HG02885 (cell line): ENCODE data around the gene ADCY4.
"Not testable (repeated sequence)": the region's sequence is repeated elsewhere in the genome, so short reads cannot be mapped to it uniquely, and the experiment has no call there.

ENCODE experiments used
- ATAC-seq: cut with Tn5 transposase; IDR thresholded peaks from one replicate; pipeline ENCODE4 v1.9.1; 2021; ENCODE audit warnings: mild to moderate bottlenecking; ENCODE audit not compliant: unreplicated experiment, poor library complexity

Gene ADCY4

GRCh38 chr14:24334431-24335291, at the start of gene ADCY4:
TSS of gene ADCY4 (minus strand) at chr14:24335071. CDS start at chr14:24334652, 419 bp downstream.
- no peak for ATAC-seq

GRCh38 chr14:24384169-24384568, 49.3 kb upstream of the ADCY4 start:
- ATAC-seq: no peak

- ATAC-seq: no peak
These were observed 47.1 kb upstream of the ADCY4 start for GRCh38 chr14:24382064-24382371.

- ATAC-seq: no peak
These were observed 46.6 kb upstream of the ADCY4 start for GRCh38 chr14:24381363-24382063.

- no peak for ATAC-seq
These were observed 45.2 kb upstream of the ADCY4 start for GRCh38 chr14:24379907-24380730.

- ATAC-seq: no peak
These were observed 44.4 kb upstream of the ADCY4 start for GRCh38 chr14:24378981-24379906.

- ATAC-seq: no peak
These were observed 43.5 kb upstream of the ADCY4 start for GRCh38 chr14:24378327-24378726.

GRCh38 chr14:24377657-24378056, 42.8 kb upstream of the ADCY4 start:
- no peak for ATAC-seq

- no peak for ATAC-seq
These were observed 42.3 kb upstream of the ADCY4 start for GRCh38 chr14:24377126-24377525.

GRCh38 chr14:24376448-24377070, 41.7 kb upstream of the ADCY4 start:
- no peak for ATAC-seq

- ATAC-seq: no peak
These were observed 38.0 kb upstream of the ADCY4 start for GRCh38 chr14:24372701-24373416.

GRCh38 chr14:24371605-24372004, 36.7 kb upstream of the ADCY4 start:
- not testable (repeated sequence) for ATAC-seq

- ATAC-seq: no peak
These were observed 35.9 kb upstream of the ADCY4 start for GRCh38 chr14:24370748-24371147.

GRCh38 chr14:24369907-24370687, 35.2 kb upstream of the ADCY4 start:
- no peak for ATAC-seq

GRCh38 chr14:24369463-24369862, 34.6 kb upstream of the ADCY4 start:
- no peak for ATAC-seq

- ATAC-seq: no peak
These were observed 33.8 kb upstream of the ADCY4 start for GRCh38 chr14:24368562-24369252.

GRCh38 chr14:24368212-24368561, 33.3 kb upstream of the ADCY4 start:
- ATAC-seq: no peak
